ENCODE measurements around the gene MAP1LC3C.
"Not testable (repeated sequence)": the region's sequence is repeated elsewhere in the genome, so short reads cannot be mapped to it uniquely, and the experiment has no call there.

The MAP1LC3C gene

GRCh38 chr1:242004751-242005495 is 6.0 kb upstream of the MAP1LC3C start:
- DNase-seq (ENCODE audit: low spot score in 2 of 2) (no peak), ATAC-seq (no peak)
- no peak overlapping the region for H3K4me3 Mint-ChIP-seq
- H3K27ac Mint-ChIP-seq = no peak overlapping the region
- no peaks in the 10 kb centered on the region for H3K4me1 Mint-ChIP-seq
- H3K9me3 Mint-ChIP-seq = no peaks in the 10 kb centered on the region
- no peaks in the 10 kb centered on the region for H3K36me3 Mint-ChIP-seq

GRCh38 chr1:242002510-242002909 is 3.6 kb upstream of the MAP1LC3C start:
- H3K9me3 Mint-ChIP-seq = no peaks in the 10 kb centered on the region
- H3K4me1 Mint-ChIP-seq = peaks cover 6% of the 10 kb centered on the region
- H3K36me3 Mint-ChIP-seq = no peaks in the 10 kb centered on the region
- ATAC-seq (no peak), DNase-seq (ENCODE audit: low spot score in 2 of 2) (no peak)
- H3K4me3 Mint-ChIP-seq = no peak overlapping the region
- H3K27ac Mint-ChIP-seq = no peak overlapping the region

GRCh38 chr1:242002072-242002471 is 3.2 kb upstream of the MAP1LC3C start:
- H3K27ac Mint-ChIP-seq = no peak overlapping the region

GRCh38 chr1:242000434-242000833 is 1.5 kb upstream of the MAP1LC3C start:
- no peaks in the 10 kb centered on the region for H3K36me3 Mint-ChIP-seq
- no peak for DNase-seq (ENCODE audit: low spot score in 2 of 2)
- peaks cover 6% of the 10 kb centered on the region for H3K4me1 Mint-ChIP-seq
- ATAC-seq = no peak
- H3K4me3 Mint-ChIP-seq = no peak overlapping the region
- H3K27ac Mint-ChIP-seq = no peak overlapping the region
- H3K9me3 Mint-ChIP-seq = no peaks in the 10 kb centered on the region

More at GRCh38 chr1:242002072-242002471, 3.2 kb upstream of the MAP1LC3C start:
- Mint-ChIP-seq H3K9me3 (no peaks in the 10 kb centered on the region), H3K4me1 (peaks cover 6% of the 10 kb centered on the region), H3K4me3 (no peak overlapping the region), H3K36me3 (no peaks in the 10 kb centered on the region)
- ATAC-seq = no peak
- DNase-seq (ENCODE audit: low spot score in 2 of 2) = no peak

GRCh38 chr1:241998412-241998921 is 431 bp downstream of the MAP1LC3C start:
- ATAC-seq (peak; percentile 72), DNase-seq (ENCODE audit: low spot score in 2 of 2) (peak; percentile 22 to 62)
- Mint-ChIP-seq H3K36me3 (no peaks in the 10 kb centered on the region), H3K4me1 (peaks cover 6% of the 10 kb centered on the region), H3K27ac (no peak overlapping the region), H3K4me3 (peak overlapping the region; percentile 45), H3K9me3 (no peaks in the 10 kb centered on the region)

GRCh38 chr1:241997401-241997998 is 1.4 kb downstream of the MAP1LC3C start:
- ATAC-seq (no peak), DNase-seq (ENCODE audit: low spot score in 2 of 2) (no peak)
- H3K27ac Mint-ChIP-seq = no peak overlapping the region
- H3K4me1 Mint-ChIP-seq = peaks cover 6% of the 10 kb centered on the region
- no peaks in the 10 kb centered on the region for H3K9me3 Mint-ChIP-seq
- no peaks in the 10 kb centered on the region for H3K36me3 Mint-ChIP-seq
- no peak overlapping the region for H3K4me3 Mint-ChIP-seq

- Mint-ChIP-seq H3K36me3 (no peaks in the 10 kb centered on the region), H3K9me3 (no peaks in the 10 kb centered on the region), H3K4me3 (no peak overlapping the region), H3K27ac (no peak overlapping the region), H3K4me1 (peaks cover 6% of the 10 kb centered on the region)
- DNase-seq (ENCODE audit: low spot score in 2 of 2) = no peak
- no peak for ATAC-seq
These were observed 4.7 kb downstream of the MAP1LC3C start for GRCh38 chr1:241994171-241994570.

GRCh38 chr1:241992734-241993133 is 6.2 kb downstream of the MAP1LC3C start:
- DNase-seq (ENCODE audit: low spot score in 2 of 2) (no peak), ATAC-seq (no peak)
- no peaks in the 10 kb centered on the region for H3K36me3 Mint-ChIP-seq
- H3K27ac Mint-ChIP-seq = no peak overlapping the region
- no peaks in the 10 kb centered on the region for H3K9me3 Mint-ChIP-seq
- H3K4me3 Mint-ChIP-seq = no peak overlapping the region
- H3K4me1 Mint-ChIP-seq = no peaks in the 10 kb centered on the region

- H3K4me3 Mint-ChIP-seq = no peak overlapping the region
These were observed 8.9 kb downstream of the MAP1LC3C start for GRCh38 chr1:241990040-241990439.

GRCh38 chr1:241988389-241988930 is 10.4 kb downstream of the MAP1LC3C start:
- H3K4me1 Mint-ChIP-seq; H3K36me3 Mint-ChIP-seq; H3K9me3 Mint-ChIP-seq; DNase-seq (ENCODE audit: low spot score in 2 of 2); H3K4me3 Mint-ChIP-seq; H3K27ac Mint-ChIP-seq; ATAC-seq: not testable (repeated sequence)

More at GRCh38 chr1:241990040-241990439, 8.9 kb downstream of the MAP1LC3C start:
- no peaks in the 10 kb centered on the region for H3K9me3 Mint-ChIP-seq
- no peaks in the 10 kb centered on the region for H3K36me3 Mint-ChIP-seq
- no peak overlapping the region for H3K27ac Mint-ChIP-seq
- no peak for DNase-seq (ENCODE audit: low spot score in 2 of 2)
- no peaks in the 10 kb centered on the region for H3K4me1 Mint-ChIP-seq
- no peak for ATAC-seq

GRCh38 chr1:241985787-241986186 is 13.1 kb downstream of the MAP1LC3C start:
- H3K27ac Mint-ChIP-seq = no peak overlapping the region
- DNase-seq (ENCODE audit: low spot score in 2 of 2) = no peak

GRCh38 chr1:241979926-241980325 is 19.0 kb downstream of the MAP1LC3C start:
- H3K36me3 Mint-ChIP-seq = no peaks in the 10 kb centered on the region
- DNase-seq (ENCODE audit: low spot score in 2 of 2) (no peak), ATAC-seq (no peak)
- H3K4me1 Mint-ChIP-seq = no peaks in the 10 kb centered on the region
- no peaks in the 10 kb centered on the region for H3K9me3 Mint-ChIP-seq
- H3K4me3 Mint-ChIP-seq = no peak overlapping the region
- no peak overlapping the region for H3K27ac Mint-ChIP-seq

More at GRCh38 chr1:241985787-241986186, 13.1 kb downstream of the MAP1LC3C start:
- H3K36me3 Mint-ChIP-seq = no peaks in the 10 kb centered on the region
- no peak for ATAC-seq
- no peaks in the 10 kb centered on the region for H3K4me1 Mint-ChIP-seq
- no peak overlapping the region for H3K4me3 Mint-ChIP-seq
- no peaks in the 10 kb centered on the region for H3K9me3 Mint-ChIP-seq

- Mint-ChIP-seq H3K4me3 (no peak overlapping the region), H3K9me3 (no peaks in the 10 kb centered on the region), H3K4me1 (no peaks in the 10 kb centered on the region), H3K27ac (no peak overlapping the region), H3K36me3 (no peaks in the 10 kb centered on the region)
- no peak for DNase-seq (ENCODE audit: low spot score in 2 of 2)
- peak; percentile 24 for ATAC-seq
These were observed 19.8 kb downstream of the MAP1LC3C start for GRCh38 chr1:241979071-241979470.

- Mint-ChIP-seq H3K4me3 (no peak overlapping the region), H3K4me1 (no peaks in the 10 kb centered on the region), H3K27ac (no peak overlapping the region), H3K36me3 (no peaks in the 10 kb centered on the region), H3K9me3 (no peaks in the 10 kb centered on the region)
- no peak for DNase-seq (ENCODE audit: low spot score in 2 of 2)
- ATAC-seq = no peak
These were observed 22.7 kb downstream of the MAP1LC3C start for GRCh38 chr1:241976229-241976628.

GRCh38 chr1:241972703-241973369 is 26.1 kb downstream of the MAP1LC3C start:
- Mint-ChIP-seq H3K36me3 (no peaks in the 10 kb centered on the region), H3K27ac (no peak overlapping the region), H3K4me1 (no peaks in the 10 kb centered on the region), H3K4me3 (no peak overlapping the region), H3K9me3 (no peaks in the 10 kb centered on the region)
- ATAC-seq (no peak), DNase-seq (ENCODE audit: low spot score in 2 of 2) (no peak)
